Globus pallidus (tissue), 1 donor: Measurements from ENCODE around the gene OR4M1.
"Not testable (repeated sequence)": the region's sequence is repeated elsewhere in the genome, so short reads cannot be mapped to it uniquely, and the experiment has no call there.

Experiments used
- DNase-seq: peaks from one replicate; pipeline ENCODE4 v3.0.0-alpha.2; 2015; ENCODE audit warnings: low spot score

The OR4M1 gene

DNA sequence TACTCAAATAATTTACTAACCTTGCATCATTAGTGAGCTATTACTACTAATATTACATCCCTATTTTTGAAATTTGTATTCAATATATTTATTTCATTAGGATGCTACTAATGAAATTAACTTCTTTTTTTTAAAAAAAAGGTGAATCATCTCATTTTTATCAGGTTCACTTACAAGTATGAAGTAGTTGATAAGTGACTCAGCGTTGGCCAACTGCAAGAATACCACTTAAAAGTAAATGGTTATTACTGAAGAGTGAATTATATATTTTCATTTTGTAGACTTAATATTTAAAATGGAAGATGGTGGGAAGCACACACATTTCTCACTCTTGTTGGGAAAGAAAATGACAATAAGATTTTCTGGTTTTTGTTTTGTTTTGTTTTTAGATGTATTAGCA is 49.9 kb downstream of the OR4M1 start:
- no peak for DNase-seq

DNA sequence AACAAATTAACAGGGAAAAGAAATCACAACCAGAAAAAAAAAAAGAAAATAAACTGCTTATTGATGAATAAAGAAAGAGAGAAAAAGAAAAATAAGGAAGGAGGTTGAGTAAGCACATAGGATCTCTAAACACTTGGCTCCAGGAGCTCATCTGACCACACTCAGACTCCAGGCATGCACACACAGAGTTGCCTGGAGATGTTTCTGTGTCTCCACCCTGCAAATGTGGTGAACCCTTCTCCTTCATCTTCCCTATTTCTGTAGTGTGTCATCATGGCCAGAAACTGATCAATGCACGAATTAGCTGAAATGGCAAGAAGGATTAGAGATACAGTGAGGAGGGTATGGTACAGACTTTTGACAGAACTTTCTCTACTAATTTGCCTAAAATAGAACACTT is 50.5 kb downstream of the OR4M1 start:
- no peak for DNase-seq

DNA sequence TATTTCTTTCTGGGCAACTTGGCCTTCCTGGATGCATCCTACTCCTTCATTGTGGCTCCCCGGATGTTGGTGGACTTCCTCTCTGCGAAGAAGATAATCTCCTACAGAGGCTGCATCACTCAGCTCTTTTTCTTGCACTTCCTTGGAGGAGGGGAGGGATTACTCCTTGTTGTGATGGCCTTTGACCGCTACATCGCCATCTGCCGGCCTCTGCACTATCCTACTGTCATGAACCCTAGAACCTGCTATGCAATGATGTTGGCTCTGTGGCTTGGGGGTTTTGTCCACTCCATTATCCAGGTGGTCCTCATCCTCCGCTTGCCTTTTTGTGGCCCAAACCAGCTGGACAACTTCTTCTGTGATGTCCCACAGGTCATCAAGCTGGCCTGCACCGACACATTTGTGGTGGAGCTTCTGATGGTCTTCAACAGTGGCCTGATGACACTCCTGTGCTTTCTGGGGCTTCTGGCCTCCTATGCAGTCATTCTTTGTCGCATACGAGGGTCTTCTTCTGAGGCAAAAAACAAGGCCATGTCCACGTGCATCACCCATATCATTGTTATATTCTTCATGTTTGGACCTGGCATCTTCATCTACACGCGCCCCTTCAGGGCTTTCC is 54.4 kb downstream of the OR4M1 start:
- not testable (repeated sequence) for DNase-seq

DNA sequence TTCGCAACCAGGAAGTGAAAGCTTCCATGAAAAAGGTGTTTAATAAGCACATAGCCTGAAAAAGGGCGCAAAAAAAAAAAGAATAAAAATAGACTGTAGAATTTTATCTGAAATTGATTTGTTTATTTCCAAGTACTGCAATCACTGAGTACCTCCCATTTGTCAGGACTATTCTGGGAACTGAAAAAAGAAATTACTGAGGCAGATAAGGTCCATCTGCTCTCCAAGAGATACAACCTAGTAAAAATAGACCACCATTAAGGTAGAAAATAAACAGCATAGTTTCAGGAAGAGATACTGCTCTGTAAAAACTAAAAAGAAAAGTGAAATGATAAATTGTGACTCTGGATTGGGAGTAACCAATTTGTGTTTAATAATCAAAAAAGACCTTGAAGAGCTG is 55.0 kb downstream of the OR4M1 start:
- no peak for DNase-seq
